ENCODE data around the gene PPP1R17. TPM values are rescaled to one million over a fixed set of nuclear protein-coding genes. Genes with fewer than 3 reads are reported as not detected.

Gene PPP1R17
- total RNA-seq, 4 donors from 2014 or later = not detected

- no peak for TF ChIP-seq CTCF (IDR thresholded peaks at IDR 0.05; ENCODE audit: low read depth)
Observed at GRCh38 chr7:31748084-31748483, 61.1 kb downstream of the PPP1R17 start.

GRCh38 chr7:31751726-31752125 is 64.7 kb downstream of the PPP1R17 start:
- TF ChIP-seq CTCF (IDR thresholded peaks at IDR 0.05; ENCODE audit: low read depth) = no peak

Other genes starting within 250 kb of the PPP1R17 start
- not detected for gene ITPRID1, start 173.1 kb upstream of the PPP1R17 start, total RNA-seq